Activated T-cell treated with anti-CD3 and anti-CD28 coated beads, Interleukin-2, amount 50 U/mL, for 1 hour (primary cell): ENCODE data around the gene TOM1L2.
"Not testable (repeated sequence)": the region's sequence is repeated elsewhere in the genome, so short reads cannot be mapped to it uniquely, and the experiment has no call there.

ENCODE experiments used
- DNase-seq: peaks from one replicate; pipeline ENCODE4 v3.0.0-alpha.2; 2020

TOM1L2 gene

DNA sequence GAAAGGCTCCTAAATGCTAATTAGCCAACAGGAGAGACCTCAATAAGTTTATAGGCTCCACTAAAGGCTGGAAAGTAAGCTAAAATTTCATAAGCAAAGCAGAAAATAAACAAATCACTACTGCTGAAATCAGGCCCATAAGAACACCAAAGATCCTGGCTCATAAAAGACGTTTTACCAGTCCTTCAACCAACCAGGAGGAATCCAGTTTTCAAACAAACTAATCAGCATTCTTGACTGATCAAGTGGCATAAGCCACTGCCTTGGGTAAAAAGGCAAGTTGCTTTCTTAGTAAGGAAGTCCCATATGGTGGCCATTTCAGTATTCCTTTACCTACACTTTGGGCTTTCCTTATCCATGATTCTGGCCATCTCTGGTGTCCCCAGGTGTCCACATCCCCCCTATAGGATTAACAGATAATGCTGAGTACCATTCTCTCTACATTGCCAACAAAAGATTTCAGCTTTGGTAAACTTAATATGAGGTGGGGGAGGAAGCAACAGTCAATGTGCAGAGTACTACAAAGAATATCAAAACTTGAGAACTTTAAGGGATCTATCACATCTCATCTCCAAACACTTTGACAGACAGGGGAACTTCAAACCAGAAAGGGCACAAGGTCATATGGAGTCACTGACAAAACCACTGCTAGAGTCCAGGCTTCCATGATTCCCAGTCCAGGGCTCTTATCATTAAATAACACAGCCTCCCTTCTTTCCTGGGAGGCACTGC is 1.3 kb downstream of the TOM1L2 start:
- DNase-seq = no peak

DNA sequence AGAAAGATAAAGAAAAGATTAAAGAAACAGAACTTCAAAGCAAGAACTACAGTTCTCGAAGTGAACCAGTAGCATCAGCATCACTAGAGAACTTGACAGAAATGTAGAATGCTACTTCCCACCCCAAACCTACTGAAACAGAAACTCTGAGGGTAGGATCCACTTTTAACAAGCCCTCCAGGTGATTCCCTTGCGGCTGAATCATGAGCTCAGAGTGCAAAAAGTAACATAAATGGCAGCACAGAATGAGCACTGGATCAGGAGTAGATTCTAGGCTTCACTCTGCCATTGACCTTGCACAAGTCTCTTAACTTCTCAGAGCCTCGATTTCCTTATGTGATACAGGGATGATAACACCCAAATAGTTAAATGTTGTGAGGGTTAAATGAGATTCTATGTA is 5.8 kb downstream of the TOM1L2 start:
- no peak for DNase-seq

DNA sequence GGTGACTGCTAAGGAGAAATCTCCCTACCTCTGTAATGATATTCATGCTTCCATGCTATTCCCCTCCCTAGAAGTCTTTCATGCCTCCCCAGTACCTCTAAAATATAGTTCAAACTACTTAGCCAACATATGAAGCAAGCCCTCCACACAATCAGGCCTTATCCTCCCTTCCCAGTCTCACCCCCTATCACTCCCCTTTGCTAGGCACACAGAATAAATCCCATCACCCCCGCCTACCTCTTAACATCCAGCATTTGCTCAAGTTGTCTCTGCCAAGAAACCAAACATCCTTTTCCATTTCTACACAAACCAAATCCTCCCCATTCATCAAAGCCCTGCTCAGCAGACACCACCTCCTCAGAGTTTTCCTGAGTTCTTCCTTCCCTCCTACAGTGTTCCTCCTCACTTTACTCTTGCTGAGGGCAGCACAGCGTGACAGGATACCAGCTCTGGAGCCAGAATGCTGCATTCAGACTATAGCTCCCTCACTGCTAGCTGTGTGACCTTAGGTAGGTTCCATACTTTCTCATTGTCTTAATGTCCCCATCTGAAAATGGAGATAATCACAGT is 7.0 kb downstream of the TOM1L2 start:
- DNase-seq = no peak

DNA sequence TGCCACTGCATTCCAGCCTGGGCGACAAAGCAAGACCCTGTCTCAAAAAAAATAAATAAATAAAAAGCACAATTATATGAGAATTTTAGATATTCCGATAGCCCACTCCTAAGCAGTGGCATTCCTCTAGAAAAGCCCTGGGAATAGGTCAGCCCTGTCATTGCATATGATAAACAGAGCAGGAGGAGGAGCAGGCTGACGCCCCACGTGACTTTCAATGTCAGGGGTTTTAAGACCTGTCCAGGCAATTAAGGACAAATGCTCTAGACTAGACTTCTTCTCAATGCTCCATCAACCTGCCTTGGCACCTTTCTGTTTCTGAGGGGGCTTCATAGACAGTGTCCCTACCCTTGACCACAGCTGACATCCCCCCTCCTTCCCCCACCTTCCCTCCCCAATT is 7.5 kb downstream of the TOM1L2 start:
- no peak for DNase-seq

DNA sequence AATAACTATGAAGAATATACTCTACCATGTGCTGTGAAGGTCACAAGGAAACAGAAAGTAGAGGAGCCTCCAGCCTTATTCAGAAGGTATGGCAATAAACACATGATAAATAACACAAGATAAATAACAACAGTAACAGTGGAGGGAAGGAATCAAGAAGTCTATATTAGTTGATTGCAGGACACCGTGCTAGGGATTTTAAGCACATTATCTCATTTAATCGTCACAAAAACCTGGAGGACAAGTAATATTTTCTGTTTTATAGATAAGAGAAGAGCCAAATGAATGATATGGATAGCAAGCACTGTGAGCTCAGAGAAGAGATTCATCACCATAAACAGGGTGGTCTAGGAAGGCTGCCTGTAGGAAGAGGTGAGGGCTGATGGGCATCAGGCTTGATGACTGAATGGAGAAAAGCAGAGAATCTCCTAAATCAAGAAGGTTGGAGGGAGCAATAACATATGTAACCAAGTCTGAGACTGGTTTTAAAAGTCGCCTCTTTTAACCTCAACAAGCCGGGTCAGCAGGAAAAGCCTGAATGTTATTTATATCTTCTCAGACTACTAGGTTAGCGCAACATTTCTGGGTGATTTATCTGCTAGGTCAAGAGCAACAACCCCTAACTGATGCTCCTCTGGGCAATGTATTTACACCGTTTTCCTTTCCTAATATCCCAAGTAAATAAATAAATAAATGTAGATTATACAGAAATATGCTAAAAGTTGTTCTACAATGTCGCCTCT is 8.3 kb downstream of the TOM1L2 start:
- no peak for DNase-seq

- no peak for DNase-seq
Measured at GRCh38 chr17:17963066-17963465, 9.1 kb downstream of the TOM1L2 start.

DNA sequence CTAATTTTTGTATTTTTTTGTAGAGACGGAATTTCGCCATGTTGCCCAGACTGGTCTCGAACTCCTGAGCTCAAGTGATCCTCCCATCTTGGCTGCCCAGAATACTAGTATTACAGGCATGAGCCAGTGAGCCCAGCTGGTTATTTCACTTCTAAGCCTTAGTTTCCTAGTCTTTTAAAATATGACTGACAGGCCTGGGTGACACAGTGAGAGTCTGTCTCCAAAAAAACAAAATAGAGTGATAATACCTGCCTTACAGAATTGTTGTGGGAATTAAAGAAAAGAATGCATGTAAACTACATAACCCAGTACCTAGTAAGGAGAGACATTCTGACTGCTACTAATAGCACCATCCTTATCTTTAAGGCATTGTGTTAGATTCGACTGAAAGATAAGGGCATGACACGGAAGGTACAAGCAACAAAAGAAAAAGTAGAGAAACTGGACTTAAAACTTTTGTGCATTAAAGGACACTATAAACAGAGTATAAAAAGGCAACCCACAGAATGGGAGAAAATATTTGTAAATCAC is 11.6 kb downstream of the TOM1L2 start:
- no peak for DNase-seq

DNA sequence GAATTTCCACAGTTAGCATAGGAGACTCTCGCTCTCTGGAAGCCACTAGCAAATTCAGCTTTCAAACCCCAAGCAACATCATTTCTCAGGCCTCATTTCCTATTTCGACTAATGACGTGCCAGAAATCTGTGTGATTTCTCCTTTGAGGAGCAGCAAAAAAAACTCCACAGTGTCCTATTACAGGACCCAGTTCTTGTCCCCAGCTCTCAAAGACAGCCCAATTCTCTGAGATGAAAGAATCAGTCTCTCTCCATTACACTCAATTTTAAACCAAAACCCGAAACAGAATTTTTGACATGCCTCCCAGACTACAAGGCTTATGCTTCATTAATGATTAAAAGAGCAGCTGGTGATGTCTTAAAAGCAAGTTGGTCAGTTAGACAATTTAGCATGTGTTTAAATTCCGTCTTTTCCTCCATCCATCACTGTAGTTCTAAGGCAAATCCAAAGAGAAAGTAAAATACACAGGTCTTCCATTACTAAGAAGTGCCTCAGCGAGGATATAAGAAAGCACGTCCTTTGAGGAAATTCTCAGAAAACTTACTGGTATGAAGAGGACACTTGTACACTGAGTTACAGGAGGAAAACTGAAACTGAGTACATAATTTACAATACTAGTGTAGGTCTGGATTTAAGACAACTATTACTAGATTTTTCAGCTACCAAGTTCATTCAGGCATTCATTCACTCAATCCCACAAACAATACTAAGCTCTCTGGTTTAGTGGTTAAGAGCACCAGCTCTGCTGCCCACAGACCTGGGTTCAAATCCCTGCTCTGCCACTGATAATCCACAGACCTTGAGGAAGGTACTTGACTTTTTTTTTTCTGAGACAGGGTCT is 12.5 kb downstream of the TOM1L2 start:
- DNase-seq = no peak

- no peak for DNase-seq
Measured at GRCh38 chr17:17958982-17959381, 13.2 kb downstream of the TOM1L2 start.

GRCh38 chr17:17957584-17957916 is 14.7 kb downstream of the TOM1L2 start:
- no peak for DNase-seq

DNA sequence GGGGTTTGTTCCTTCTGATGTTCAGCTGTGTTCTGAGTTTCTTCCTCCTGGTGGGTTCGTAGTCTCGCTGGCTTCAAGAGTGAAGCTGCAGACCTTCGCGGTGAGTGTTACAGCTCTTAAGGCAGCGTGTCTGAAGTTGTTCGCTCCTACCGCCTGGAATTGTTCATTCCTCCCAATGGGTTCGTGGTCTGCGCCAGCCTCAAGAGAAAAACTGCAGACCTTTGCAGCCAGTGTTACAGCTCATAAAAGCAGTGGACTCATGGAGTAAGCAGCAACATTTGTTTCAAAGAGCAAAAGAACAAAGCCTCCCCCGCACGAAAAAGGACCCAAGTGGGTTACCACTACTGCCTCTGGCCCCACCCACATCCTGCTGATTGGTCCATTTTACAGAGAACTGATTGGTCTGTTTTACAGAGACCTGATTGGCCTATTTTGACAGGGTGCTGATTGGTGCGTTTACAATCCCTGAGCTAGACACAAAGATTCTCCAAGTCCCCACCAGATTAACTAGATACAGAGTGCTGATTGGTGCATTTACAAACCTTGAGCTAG is 16.3 kb downstream of the TOM1L2 start:
- not testable (repeated sequence) for DNase-seq

GRCh38 chr17:17954079-17954478 is 18.1 kb downstream of the TOM1L2 start:
- DNase-seq = no peak

DNA sequence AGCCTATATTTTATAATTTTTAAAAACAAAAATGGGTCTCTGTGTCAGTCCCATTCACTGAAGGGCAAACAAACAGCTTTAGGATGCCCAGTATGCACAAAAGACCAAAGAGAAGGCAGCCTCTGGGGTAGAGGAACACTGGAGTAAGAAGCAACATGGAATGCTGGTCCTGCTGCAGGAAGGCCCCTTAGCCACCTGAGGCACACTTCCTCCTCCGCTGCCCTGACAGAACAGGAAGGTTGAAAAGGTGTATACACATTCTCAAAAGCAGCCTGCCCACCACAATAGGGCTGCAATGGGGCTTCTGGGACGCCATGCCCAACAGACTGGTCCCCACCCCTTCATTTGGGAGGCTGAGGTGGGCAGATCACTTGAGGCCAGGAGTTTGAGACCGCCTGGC is 19.5 kb downstream of the TOM1L2 start:
- DNase-seq = no peak

DNA sequence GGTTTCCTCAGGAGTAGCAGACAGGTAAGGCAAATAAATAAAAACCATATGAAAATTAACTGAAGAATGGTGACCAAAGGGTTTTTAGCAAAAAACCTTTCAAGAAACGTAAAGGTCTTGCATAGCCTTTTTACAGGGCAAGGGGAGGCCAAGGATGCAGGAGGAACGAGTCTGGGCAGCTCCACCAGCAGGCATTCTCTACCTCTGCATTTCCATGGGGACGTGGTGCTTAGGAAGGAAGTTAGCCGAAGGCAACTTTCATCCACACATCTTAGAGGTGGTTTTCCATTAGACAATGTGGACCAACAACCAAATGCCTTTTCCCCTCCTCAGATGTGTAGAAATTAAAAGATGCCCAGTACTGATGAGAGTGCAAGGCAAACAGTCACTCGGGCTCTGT is 20.7 kb downstream of the TOM1L2 start:
- no peak for DNase-seq

GRCh38 chr17:17950806-17951205 is 21.4 kb downstream of the TOM1L2 start:
- no peak for DNase-seq

DNA sequence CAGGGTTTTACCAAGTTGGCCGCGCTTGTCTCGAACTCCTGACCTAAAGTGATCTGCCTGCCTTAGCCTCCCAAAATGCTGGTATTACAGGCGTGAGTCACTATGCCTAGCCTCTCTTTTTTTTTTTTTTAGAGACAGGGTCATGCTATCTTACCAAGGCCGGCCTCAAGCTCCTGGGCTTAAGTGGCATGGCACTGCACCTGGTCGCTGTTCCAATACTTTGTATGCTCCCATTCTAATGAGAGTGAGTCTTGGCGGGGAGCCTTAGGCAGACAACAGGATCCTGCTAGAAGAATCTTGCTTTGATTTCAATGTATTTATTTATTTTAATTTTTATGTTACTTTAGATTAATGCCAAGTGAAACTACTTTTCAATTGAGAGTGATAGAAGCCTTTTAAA is 21.9 kb downstream of the TOM1L2 start:
- DNase-seq = no peak

- no peak for DNase-seq
Measured at GRCh38 chr17:17947966-17948365, 24.2 kb downstream of the TOM1L2 start.

DNA sequence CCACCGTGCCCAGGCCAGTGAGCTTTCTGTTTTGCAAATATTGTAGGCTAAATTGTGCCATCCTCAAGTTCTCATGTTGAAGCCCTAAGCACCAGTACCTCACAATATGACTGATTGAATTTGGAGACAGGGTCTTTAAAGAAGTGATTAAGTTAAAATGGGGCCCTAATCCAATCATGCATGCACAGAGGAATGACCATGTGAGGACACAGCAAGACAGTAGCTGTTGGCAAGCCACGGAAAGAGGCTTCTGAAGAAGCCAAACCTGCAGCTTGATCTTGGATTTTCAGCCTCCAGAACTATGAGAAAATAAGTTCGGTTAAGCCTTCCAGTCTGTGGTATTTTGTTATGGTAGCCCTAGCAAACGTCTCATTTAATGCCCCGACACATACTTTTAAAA is 24.9 kb downstream of the TOM1L2 start:
- DNase-seq = no peak

DNA sequence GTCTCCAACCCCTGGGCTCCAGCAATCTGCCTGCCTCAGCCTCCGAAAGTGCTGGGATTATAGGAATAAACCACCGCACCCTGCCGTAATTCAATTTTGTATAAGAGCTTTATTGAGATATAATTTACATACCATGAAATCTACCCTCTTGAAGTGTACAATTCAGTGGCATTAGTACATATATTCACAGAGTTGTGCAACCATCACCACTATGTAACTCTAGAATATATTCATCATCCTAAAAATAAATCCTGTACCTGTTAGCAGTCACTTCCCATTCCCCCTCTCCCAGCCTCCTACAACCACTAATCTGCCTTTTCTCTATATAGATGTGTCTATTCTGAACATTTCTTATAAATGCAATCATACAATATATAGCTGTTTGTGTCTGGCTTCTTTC is 26.1 kb downstream of the TOM1L2 start:
- DNase-seq = no peak

- DNase-seq = no peak
Measured at GRCh38 chr17:17944743-17945142, 27.5 kb downstream of the TOM1L2 start.

- no peak for DNase-seq
Measured at GRCh38 chr17:17944242-17944641, 28.0 kb downstream of the TOM1L2 start.

DNA sequence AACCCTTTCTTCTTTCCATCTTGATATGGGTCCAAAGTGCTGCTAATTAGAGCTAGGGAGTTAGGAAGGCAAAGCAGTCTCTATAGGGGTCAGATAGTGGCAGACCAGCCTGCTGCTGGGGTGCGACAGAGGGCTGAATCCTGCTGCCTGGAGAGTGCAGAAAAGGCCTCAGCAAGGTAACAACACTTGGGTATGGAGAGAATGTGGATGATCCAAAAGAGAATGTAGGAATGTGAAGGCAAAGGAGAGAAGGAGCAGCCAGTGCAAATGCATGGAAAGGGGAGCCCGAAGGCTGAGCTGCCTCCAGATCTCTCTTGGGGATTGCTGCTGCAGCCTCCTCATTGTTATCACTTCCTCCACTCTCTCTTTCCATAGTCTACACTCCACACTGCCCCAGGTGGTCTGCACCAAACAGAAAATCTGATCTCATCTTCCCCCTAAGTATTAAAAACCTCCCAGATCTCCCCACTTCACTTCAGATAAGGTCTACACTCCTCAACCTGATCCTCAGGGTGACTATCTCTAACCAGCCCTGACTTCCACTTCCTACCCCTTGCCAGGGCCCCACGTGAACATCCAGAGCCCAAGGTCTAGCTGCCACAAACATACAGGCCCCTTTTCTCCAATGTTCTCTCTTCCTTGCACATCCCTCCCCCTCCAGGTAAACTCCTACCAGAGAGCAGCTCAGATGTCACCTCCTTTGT is 28.8 kb downstream of the TOM1L2 start:
- no peak for DNase-seq
